Body of pancreas (tissue), 4 donors: ENCODE measurements around the gene WNK1.

Source experiments
- CTCF ChIP-seq, 7 experiments: fragments of 450-650 bp in 4 of 7; fragments of 200-600 bp in 3 of 7; sonication (generic) in 3 of 7; IDR thresholded peaks; one replicate each; pipeline ENCODE4 v1.5.1; 2016 to 2019; ENCODE audit warnings: antibody characterized with exemption in 7 of 7
- POLR2A ChIP-seq, 3 donors: fragments of 450-650 bp; IDR thresholded peaks; one replicate each; pipeline ENCODE4 v1.6.1; 2016; ENCODE audit warnings: antibody characterized with exemption in 3 of 3, mild to moderate bottlenecking in 2 of 3

- TF ChIP-seq CTCF (IDR thresholded peaks at IDR 0.05) (peak; percentile 96 to 99 (median 98)), POLR2A (IDR thresholded peaks at IDR 0.05) (peak; percentile 60 to 88 (median 88))
These were observed 197.2 kb downstream of the WNK1 start, which contains the start of gene RAD52 for GRCh38 chr12:949453-950191.
